K562 (cell line): ENCODE data around the gene BEST2. TPM values are rescaled to one million over a fixed set of nuclear protein-coding genes. Genes with fewer than 3 reads are reported as not detected.

Experiments used
- HNRNPH1 ChIP-seq: fragments of 200-400 bp; formaldehyde crosslinking; optimal IDR thresholded peaks from 2 replicates; pipeline ENCODE3; 2017; ENCODE audit warnings: low read depth, mild to moderate bottlenecking, low read length, moderate library complexity
- HNRNPL ChIP-seq: fragments of 200-400 bp; formaldehyde crosslinking; IDR thresholded peaks from 2 replicates; pipeline ENCODE4 v1.6.1; 2017; ENCODE audit warnings: low read depth, mild to moderate bottlenecking, low read length
- KAT8 ChIP-seq: fragments of 450-650 bp; IDR thresholded peaks from 2 replicates; pipeline ENCODE4 v1.6.1; 2016; ENCODE audit warnings: low read depth, mild to moderate bottlenecking
- NCOA1 ChIP-seq: fragments of 450-650 bp; IDR thresholded peaks from 2 replicates; pipeline ENCODE4 v1.6.1; 2016; ENCODE audit warnings: low read depth
- NFE2L1 ChIP-seq: fragments of 450-650 bp; IDR thresholded peaks from 2 replicates; pipeline ENCODE4 v1.6.1; 2016; ENCODE audit warnings: missing genetic modification characterization, low read depth, mild to moderate bottlenecking, missing compliant biosample characterization, moderate library complexity, borderline replicate concordance
- NRF1 ChIP-seq, 2 experiments: fragments of 450-650 bp; IDR thresholded peaks in 1 of 2; conservative IDR thresholded peaks in 1 of 2; 2 replicates each; pipeline ENCODE4 v1.6.1; 2014; ENCODE audit warnings: mild to moderate bottlenecking in 2 of 2
- ZNF184 ChIP-seq: sonication (generic); formaldehyde crosslinking; IDR thresholded peaks from 2 replicates; pipeline ENCODE4 v1.5.0; 2020; ENCODE audit warnings: missing genetic modification reagents
- ZNF224 ChIP-seq: sonication (generic); formaldehyde crosslinking; IDR thresholded peaks from 2 replicates; pipeline ENCODE4 v1.8.0; 2022; ENCODE audit warnings: mild to moderate bottlenecking, missing genetic modification reagents
- ZNF584 ChIP-seq: fragments of 200-800 bp; sonication (Bioruptor generic); IDR thresholded peaks from 2 replicates; pipeline ENCODE4 v1.6.1; 2016; ENCODE audit warnings: low read depth, mild to moderate bottlenecking, missing genetic modification characterization, missing compliant biosample characterization
- polyA plus RNA-seq, 8 experiments: library from polyadenylated mRNA; depleted of rRNA in 4 of 8; stranded (reverse) in 5 of 8; unstranded in 3 of 8; fragments of >200 nt; fragmentation: Nextera tagmentation in 2 of 8; fragmentation: Illumina TruSeq in 1 of 8; extraction: Ambion mirVana in 2 of 8; extraction: Trizol in 1 of 8; gene quantifications; 2 replicates each; pipeline versions ENCODE4 v1.2.1 to v1.2.3, GENCODE V29; 2011 to 2014; ENCODE audit warnings: inconsistent platforms in 1 of 8, missing spikeins in 1 of 8
- total RNA-seq, 7 experiments: library from RNA; depleted of rRNA in 6 of 7; stranded (reverse); fragments of >200 nt in 6 of 7; fragmentation: Illumina TruSeq in 2 of 7; extraction: Trizol in 2 of 7; gene quantifications; 2 replicates each; pipeline versions ENCODE4 v1.2.1 to v1.2.3, GENCODE V29; 2011 to 2021; ENCODE audit warnings: low replicate concordance in 1 of 7
- TF ChIP-seq, protein P1 (sequence below): sonication (generic); formaldehyde crosslinking; IDR thresholded peaks from 2 replicates; pipeline ENCODE4 v1.8.0; 2022; ENCODE audit warnings: missing genetic modification reagents, mild to moderate bottlenecking, moderate library complexity, borderline replicate concordance
- TF ChIP-seq, protein P2 (sequence below): sonication (generic); formaldehyde crosslinking; IDR thresholded peaks from 2 replicates; pipeline ENCODE4 v1.8.0; 2022; ENCODE audit warnings: mild to moderate bottlenecking, missing genetic modification reagents
- TF ChIP-seq, protein P3 (sequence below): fragments of 150-350 bp; conservative IDR thresholded peaks from 2 replicates; pipeline ENCODE4 v1.6.1; 2014; ENCODE audit warnings: low read length
- TF ChIP-seq, protein P4 (sequence below), 2 experiments: IDR thresholded peaks; 2 replicates each; pipeline ENCODE4 v1.6.1; 2012; ENCODE audit warnings: improper control_type of control experiment in 2 of 2, low read depth in 2 of 2, low read length in 2 of 2, borderline replicate concordance in 1 of 2
- TF ChIP-seq, protein P5 (sequence below), 2 experiments: fragments of 250-450 bp in 1 of 2; fragments of 450-650 bp in 1 of 2; sonication (Bioruptor Pico) in 1 of 2; IDR thresholded peaks; 2 replicates each; pipeline versions ENCODE4 v1.6.1 to v1.8.0; 2016 to 2021; ENCODE audit warnings: mild to moderate bottlenecking in 2 of 2, moderate library complexity in 2 of 2, missing compliant biosample characterization in 1 of 2, missing genetic modification characterization in 1 of 2

Gene BEST2
- total and polyA plus RNA-seq, 9 of the 15 experiments (the other 6 are each of a cell fraction or from before 2014, with no cell fraction given), result not detected

- no peak for TF ChIP-seq ZNF184
- TF ChIP-seq, protein P1, sequence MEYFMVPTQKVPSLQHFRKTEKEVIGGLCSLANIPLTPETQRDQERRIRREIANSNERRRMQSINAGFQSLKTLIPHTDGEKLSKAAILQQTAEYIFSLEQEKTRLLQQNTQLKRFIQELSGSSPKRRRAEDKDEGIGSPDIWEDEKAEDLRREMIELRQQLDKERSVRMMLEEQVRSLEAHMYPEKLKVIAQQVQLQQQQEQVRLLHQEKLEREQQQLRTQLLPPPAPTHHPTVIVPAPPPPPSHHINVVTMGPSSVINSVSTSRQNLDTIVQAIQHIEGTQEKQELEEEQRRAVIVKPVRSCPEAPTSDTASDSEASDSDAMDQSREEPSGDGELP (CRISPR knock-in tag), result peak; percentile 95
- TF ChIP-seq, protein P2, sequence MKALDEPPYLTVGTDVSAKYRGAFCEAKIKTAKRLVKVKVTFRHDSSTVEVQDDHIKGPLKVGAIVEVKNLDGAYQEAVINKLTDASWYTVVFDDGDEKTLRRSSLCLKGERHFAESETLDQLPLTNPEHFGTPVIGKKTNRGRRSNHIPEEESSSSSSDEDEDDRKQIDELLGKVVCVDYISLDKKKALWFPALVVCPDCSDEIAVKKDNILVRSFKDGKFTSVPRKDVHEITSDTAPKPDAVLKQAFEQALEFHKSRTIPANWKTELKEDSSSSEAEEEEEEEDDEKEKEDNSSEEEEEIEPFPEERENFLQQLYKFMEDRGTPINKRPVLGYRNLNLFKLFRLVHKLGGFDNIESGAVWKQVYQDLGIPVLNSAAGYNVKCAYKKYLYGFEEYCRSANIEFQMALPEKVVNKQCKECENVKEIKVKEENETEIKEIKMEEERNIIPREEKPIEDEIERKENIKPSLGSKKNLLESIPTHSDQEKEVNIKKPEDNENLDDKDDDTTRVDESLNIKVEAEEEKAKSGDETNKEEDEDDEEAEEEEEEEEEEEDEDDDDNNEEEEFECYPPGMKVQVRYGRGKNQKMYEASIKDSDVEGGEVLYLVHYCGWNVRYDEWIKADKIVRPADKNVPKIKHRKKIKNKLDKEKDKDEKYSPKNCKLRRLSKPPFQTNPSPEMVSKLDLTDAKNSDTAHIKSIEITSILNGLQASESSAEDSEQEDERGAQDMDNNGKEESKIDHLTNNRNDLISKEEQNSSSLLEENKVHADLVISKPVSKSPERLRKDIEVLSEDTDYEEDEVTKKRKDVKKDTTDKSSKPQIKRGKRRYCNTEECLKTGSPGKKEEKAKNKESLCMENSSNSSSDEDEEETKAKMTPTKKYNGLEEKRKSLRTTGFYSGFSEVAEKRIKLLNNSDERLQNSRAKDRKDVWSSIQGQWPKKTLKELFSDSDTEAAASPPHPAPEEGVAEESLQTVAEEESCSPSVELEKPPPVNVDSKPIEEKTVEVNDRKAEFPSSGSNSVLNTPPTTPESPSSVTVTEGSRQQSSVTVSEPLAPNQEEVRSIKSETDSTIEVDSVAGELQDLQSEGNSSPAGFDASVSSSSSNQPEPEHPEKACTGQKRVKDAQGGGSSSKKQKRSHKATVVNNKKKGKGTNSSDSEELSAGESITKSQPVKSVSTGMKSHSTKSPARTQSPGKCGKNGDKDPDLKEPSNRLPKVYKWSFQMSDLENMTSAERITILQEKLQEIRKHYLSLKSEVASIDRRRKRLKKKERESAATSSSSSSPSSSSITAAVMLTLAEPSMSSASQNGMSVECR (CRISPR knock-in tag), result peak; percentile 94
- TF ChIP-seq, protein P3, sequence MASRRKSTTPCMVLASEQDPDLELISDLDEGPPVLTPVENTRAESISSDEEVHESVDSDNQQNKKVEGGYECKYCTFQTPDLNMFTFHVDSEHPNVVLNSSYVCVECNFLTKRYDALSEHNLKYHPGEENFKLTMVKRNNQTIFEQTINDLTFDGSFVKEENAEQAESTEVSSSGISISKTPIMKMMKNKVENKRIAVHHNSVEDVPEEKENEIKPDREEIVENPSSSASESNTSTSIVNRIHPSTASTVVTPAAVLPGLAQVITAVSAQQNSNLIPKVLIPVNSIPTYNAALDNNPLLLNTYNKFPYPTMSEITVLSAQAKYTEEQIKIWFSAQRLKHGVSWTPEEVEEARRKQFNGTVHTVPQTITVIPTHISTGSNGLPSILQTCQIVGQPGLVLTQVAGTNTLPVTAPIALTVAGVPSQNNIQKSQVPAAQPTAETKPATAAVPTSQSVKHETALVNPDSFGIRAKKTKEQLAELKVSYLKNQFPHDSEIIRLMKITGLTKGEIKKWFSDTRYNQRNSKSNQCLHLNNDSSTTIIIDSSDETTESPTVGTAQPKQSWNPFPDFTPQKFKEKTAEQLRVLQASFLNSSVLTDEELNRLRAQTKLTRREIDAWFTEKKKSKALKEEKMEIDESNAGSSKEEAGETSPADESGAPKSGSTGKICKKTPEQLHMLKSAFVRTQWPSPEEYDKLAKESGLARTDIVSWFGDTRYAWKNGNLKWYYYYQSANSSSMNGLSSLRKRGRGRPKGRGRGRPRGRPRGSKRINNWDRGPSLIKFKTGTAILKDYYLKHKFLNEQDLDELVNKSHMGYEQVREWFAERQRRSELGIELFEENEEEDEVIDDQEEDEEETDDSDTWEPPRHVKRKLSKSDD, result no peak
- TF ChIP-seq, protein P4, sequence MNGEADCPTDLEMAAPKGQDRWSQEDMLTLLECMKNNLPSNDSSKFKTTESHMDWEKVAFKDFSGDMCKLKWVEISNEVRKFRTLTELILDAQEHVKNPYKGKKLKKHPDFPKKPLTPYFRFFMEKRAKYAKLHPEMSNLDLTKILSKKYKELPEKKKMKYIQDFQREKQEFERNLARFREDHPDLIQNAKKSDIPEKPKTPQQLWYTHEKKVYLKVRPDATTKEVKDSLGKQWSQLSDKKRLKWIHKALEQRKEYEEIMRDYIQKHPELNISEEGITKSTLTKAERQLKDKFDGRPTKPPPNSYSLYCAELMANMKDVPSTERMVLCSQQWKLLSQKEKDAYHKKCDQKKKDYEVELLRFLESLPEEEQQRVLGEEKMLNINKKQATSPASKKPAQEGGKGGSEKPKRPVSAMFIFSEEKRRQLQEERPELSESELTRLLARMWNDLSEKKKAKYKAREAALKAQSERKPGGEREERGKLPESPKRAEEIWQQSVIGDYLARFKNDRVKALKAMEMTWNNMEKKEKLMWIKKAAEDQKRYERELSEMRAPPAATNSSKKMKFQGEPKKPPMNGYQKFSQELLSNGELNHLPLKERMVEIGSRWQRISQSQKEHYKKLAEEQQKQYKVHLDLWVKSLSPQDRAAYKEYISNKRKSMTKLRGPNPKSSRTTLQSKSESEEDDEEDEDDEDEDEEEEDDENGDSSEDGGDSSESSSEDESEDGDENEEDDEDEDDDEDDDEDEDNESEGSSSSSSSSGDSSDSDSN (IDR thresholded peaks at IDR 0.05; ENCODE audit: borderline replicate concordance in 1 of 2, low read depth in 2 of 2, low read length in 2 of 2), result peak; percentile 31 to 90; a peak in 2 of 4 replicates
- TF ChIP-seq, protein P5, sequence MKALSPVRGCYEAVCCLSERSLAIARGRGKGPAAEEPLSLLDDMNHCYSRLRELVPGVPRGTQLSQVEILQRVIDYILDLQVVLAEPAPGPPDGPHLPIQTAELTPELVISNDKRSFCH (CRISPR knock-in tag; IDR thresholded peaks at IDR 0.05), result no peak
- TF ChIP-seq, protein P5 (tag; IDR thresholded peaks at IDR 0.05), result peak; percentile 59; the same call in 1 of the 2 replicates
- TF ChIP-seq NCOA1, result no peak
- TF ChIP-seq ZNF584 (CRISPR knock-in tag), result no peak
- TF ChIP-seq HNRNPL, result no peak; the same call in none of the 2 replicates
- no peak for TF ChIP-seq KAT8
- TF ChIP-seq NFE2L1 (tag), result no peak
- TF ChIP-seq HNRNPH1, result no peak
- peak; percentile 56 to 68 for TF ChIP-seq NRF1 (conservative IDR thresholded peaks at IDR 0.05 in 1 of 2, IDR thresholded peaks at IDR 0.05 in 1 of 2)
- TF ChIP-seq ZNF224 (CRISPR knock-in tag), result no peak
Measured at GRCh38 chr19:12792051-12792852, 40.7 kb downstream of the BEST2 start (continued).
